Hippocampal formation (tissue), 2 donors: Measurements from ENCODE around the gene THSD4.

ENCODE experiments used
- DNase-seq, 2 donors: peaks; one replicate each; lab custom pipeline; 2025; lab: John Stamatoyannopoulos, UW

Gene THSD4

GRCh38 chr15:71496336-71496955 is 381.2 kb downstream of the THSD4 start:
- no peak for DNase-seq

DNA sequence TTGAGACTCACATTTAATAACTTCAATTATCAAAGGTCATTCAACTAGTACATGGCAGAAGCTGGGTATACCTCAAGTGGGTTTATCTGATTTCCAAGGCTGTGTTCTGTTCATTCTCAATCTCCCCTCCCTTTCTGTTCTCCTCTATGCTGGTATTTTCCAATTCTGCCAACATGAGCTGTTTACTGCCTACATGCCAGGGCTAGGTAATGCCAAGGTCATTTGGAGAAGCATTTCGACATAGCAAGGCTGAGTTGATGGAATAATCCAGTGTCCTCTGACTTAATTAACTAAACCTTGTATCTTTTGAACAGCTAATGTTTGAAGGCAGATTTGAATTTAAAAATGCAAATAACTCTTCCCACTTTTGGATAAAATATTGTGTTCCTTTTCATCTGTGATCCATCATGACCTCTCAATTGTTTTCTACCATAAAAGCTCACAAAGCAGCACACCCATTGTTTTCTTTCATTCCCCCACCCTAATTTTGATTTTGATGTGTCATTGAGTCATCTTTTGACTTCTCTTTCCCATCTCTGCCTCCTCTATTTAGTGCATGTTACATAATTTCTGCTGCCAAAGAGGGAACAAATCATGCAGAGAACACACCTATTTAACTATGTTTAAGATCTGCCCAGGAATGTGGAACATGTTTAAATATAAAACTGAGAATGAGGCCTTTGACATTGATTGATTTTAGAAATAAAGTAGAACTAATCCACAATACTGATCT is 386.2 kb downstream of the THSD4 start:
- no peak for DNase-seq

DNA sequence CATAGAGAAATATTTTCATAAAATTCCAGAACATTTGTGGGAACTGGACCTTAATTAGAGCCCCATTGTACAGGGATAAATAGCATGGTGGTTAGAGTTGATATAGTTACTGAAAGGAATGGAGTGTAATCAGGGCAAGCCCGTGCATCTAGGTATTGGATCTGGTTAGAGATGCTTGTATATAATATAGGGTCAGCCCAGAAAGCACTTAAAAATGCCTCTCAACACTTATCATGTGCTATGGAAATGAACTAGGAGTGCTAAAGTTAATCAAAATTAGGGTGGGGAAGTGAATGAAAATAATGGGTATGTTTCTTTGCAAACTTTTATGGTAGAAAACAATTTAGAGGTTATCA is 386.8 kb downstream of the THSD4 start:
- no peak for DNase-seq

- DNase-seq: no peak
Measured at GRCh38 chr15:71505962-71506361, 390.7 kb downstream of the THSD4 start.

- no peak for DNase-seq
Measured at GRCh38 chr15:71506946-71507345, 391.7 kb downstream of the THSD4 start.

GRCh38 chr15:71508081-71508682 is 392.9 kb downstream of the THSD4 start:
- no peak for DNase-seq

DNA sequence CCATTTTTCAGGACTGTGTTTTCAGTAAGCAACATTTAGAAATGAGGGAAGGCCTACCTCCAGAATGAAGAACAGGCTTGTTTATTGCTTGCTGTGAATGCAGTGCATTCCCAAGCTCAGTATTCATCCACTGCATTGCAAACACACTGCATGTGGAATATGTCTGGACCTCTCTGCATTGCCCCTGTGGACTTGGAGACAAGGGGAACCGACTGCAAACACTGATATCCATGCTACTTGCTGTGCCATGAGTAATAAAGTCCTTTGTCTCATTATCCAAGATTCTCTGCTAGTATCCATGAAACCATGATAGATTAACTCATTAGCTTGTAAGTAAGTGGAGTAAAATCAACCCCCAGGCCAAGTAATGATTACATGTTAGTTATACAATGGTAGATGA is 393.9 kb downstream of the THSD4 start:
- no peak for DNase-seq

GRCh38 chr15:71510763-71511162 is 395.5 kb downstream of the THSD4 start:
- no peak for DNase-seq

GRCh38 chr15:71511796-71512681 is 396.8 kb downstream of the THSD4 start:
- no peak for DNase-seq

GRCh38 chr15:71512682-71513006 is 397.4 kb downstream of the THSD4 start:
- DNase-seq: no peak

- no peak for DNase-seq
Measured at GRCh38 chr15:71515375-71516186, 400.3 kb downstream of the THSD4 start.

- no peak for DNase-seq
Measured at GRCh38 chr15:71517751-71518150, 402.5 kb downstream of the THSD4 start.

DNA sequence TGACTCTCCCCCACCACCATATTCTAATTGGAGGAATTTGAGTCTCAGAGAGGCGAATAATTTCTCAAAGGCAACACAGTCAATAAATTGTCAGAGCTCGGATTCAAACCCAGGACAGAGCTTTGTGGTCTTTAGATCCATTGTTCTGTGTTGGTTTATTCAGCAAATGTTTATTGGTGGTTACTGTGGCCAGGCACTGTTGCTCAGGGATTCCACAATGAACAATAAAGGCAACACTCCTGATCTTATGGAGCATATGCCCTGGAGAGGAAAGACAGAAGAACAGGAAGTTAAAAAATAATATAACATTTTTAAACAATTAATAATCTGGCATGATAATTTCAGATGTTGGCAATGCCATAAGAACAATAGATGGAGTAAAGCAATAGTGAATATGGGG is 403.4 kb downstream of the THSD4 start:
- DNase-seq: no peak

DNA sequence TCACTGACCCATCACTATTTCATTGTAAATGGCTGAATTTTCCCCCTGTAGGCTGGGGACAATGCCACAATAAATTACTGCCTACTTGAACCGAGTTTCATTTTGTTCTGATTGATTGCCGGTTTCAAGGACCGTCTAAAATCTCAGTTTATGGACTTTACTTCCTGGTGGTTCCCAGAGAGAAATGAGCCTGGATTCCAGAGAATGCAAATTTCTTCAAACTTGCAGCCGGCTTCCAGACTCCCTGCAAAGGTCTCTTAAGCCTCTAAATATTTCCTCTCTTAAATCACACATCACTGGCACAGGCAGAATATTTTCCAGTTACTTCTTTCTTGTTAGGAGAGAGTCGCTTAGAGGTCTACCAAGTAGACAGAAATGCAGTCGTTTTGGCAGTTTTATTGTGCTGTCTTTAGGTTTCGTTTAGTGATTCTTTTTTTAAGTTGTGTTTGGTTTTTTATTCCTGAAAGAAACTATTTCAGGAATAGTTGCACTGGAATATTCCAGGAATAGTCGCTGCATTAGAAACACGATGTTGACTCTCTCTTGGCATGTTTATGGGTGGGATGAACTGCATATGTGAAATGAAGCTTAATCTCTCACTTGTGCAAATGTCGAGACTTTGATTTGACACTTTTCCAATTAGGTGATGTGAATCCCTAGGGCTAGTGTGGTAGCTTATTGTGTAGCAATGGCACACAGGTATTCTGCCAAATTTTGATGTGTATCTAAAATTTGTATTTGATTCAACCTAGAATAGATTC is 411.0 kb downstream of the THSD4 start:
- DNase-seq: no peak

DNA sequence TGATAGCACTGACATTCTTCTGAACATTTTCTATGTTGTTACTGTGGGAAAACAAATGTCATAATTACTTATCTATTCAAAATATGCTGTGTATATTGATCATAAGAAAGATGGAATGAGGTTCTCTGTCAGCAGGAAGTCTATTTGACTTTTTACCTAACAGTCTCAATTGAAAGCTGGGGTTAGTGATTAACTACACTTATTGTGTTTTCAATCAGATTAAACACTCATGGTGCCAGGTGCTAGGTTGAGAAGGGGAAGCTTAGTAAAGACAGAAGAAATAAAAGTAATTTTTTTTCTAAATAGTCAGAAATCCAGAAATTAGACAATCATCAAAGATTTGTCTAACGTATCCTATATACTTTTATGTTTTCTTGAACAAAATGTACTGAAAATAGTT is 414.1 kb downstream of the THSD4 start:
- DNase-seq: no peak

- no peak for DNase-seq
Measured at GRCh38 chr15:71530116-71530515, 414.8 kb downstream of the THSD4 start.

- DNase-seq: no peak
Measured at GRCh38 chr15:71532994-71533393, 417.7 kb downstream of the THSD4 start.

- DNase-seq: no peak
Measured at GRCh38 chr15:71538181-71538580, 422.9 kb downstream of the THSD4 start.

- DNase-seq: no peak
Measured at GRCh38 chr15:71541746-71542145, 426.5 kb downstream of the THSD4 start.

- DNase-seq: no peak
Measured at GRCh38 chr15:71542836-71543235, 427.6 kb downstream of the THSD4 start.

- no peak for DNase-seq
Measured at GRCh38 chr15:71543413-71543812, 428.1 kb downstream of the THSD4 start.
